ENCODE data around the gene IRAK2.

IRAK2 gene

GRCh38 chr3:10286596-10287295 lies 122.0 kb downstream of the IRAK2 start:
- DNase-seq, result no peak

- no peak for DNase-seq
These were observed 123.3 kb downstream of the IRAK2 start for GRCh38 chr3:10287936-10288574.

GRCh38 chr3:10288575-10288960 lies 123.8 kb downstream of the IRAK2 start:
- no peak for DNase-seq

GRCh38 chr3:10289077-10289476 lies 124.4 kb downstream of the IRAK2 start:
- DNase-seq, result no peak

GRCh38 chr3:10289787-10290355 lies 125.2 kb downstream of the IRAK2 start:
- no peak for DNase-seq

GRCh38 chr3:10290481-10291176 lies 125.9 kb downstream of the IRAK2 start:
- no peak for DNase-seq

- no peak for DNase-seq
These were observed 126.9 kb downstream of the IRAK2 start for GRCh38 chr3:10291641-10292040.

- DNase-seq, result peak; percentile 95
These were observed 128.0 kb downstream of the IRAK2 start, which contains the start of gene GHRL for GRCh38 chr3:10292505-10293419. TSS of gene GHRL (minus strand) at chr3:10292947. CDS start at chr3:10290180, 2,767 bp downstream.
